Stimulated activated CD8-positive, alpha-beta memory T cell treated with anti-CD3 and anti-CD28 coated beads, Interleukin-2, amount 100 ng/mL, for 48 hours (primary cell): ENCODE results near the gene CTXN2.

Source experiments
- DNase-seq, 2 donors: peaks; one replicate each; pipeline ENCODE4 v3.0.0-alpha.2; 2020; ENCODE audit warnings: low read depth in 2 of 2

Gene CTXN2

DNA sequence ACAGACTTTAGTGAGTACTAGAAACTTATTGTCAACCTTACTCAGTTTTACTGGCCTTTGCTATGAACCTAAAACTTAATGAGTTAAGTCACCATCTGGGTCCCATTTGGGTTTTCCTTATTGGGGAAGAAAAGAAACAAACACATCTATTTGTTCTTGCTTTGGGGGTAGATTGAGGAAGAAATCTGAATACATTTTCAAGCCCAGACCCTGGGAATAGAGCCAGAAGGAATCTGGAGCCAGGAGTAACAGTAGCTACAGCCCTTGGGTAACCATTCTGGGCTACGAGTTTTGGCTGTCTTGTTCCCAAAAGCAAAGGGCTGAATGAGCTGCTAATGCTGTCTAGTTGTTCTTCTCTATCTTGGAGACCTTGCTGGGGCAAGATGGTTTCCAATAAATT, 31.2 kb downstream of the CTXN2 start:
- no peak for DNase-seq

DNA sequence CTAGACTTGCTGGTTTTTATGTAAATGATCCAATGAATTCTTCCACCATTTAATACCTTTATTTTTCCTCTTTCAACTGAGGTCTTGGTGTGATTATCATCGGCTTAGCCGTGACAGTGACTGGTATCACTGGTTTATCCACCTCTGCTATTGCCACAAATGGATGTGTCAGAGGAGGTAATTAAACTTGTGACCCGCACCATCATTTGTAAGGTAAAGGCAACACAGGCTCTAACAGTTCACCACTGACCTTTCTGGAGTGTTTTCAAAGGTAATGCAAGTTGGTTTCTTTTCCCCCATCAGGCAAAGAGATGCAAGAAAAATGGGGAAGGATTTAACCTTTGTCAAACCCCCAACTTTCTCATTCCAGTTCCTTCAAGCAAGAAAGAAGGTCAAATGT, 34.3 kb downstream of the CTXN2 start:
- DNase-seq, result no peak

DNA sequence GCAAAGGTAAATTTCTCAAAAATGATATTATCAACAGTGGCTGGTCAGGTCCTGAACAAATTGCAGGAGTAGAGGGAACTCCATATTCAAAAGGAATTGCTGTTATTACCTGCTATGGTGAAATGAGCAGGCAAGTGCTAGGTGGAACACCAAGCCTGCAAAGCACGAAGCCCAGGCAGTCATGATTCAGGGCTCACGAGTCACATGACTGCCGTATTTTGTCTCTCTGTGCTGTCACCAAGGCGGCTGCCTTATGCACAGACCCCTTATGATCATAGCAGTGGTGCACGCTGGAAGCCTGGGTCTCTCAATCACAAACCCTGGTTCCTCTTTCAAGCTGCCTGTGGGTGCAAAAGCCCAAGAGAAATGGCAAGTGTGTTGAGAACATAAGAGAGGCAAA, 39.0 kb downstream of the CTXN2 start:
- no peak for DNase-seq

DNA sequence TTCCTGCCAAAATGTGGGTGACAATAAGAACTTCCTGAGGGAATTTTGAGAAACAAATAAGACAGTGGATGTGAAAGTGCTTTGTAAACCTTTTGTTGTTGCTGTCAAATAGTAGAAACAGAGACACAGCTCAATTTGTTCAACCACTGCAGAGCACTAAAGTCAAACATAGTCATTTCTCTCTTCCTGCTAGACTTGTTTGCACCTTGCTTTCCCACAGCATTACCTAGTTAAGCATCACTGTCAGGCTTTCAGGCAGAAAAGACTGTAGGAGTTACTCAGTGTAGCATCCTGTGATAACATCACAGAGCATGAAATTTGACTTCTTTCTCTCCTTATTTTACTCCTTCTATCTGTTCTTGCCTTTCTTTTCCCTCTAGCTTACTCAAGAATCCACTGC, 41.8 kb downstream of the CTXN2 start:
- no peak for DNase-seq

GRCh38 chr15:48239334-48239733, 47.9 kb downstream of the CTXN2 start:
- no peak for DNase-seq

GRCh38 chr15:48242015-48242414, 50.5 kb downstream of the CTXN2 start:
- no peak for DNase-seq

GRCh38 chr15:48242535-48242934, 51.1 kb downstream of the CTXN2 start:
- no peak for DNase-seq

DNA sequence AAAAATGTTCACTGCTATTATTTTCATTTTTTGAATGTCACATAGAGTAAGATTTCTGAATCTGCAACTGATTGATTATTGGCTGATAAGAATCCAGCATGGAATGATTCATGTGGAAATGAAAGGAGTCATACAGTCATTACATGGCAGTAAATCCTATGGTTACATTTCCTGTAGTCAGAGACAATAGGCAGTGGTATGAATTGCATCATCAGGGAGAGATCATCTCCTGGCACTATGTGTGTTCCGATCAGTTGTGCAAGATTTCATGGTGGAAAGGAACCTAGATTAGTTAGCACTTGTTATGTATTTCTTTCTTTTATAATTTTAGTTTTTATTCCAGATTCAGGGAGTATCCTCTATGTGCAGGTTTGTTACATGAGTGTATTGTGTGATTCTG, 53.5 kb downstream of the CTXN2 start:
- no peak for DNase-seq

- no peak for DNase-seq
Observed at GRCh38 chr15:48248414-48248813, 56.9 kb downstream of the CTXN2 start.

DNA sequence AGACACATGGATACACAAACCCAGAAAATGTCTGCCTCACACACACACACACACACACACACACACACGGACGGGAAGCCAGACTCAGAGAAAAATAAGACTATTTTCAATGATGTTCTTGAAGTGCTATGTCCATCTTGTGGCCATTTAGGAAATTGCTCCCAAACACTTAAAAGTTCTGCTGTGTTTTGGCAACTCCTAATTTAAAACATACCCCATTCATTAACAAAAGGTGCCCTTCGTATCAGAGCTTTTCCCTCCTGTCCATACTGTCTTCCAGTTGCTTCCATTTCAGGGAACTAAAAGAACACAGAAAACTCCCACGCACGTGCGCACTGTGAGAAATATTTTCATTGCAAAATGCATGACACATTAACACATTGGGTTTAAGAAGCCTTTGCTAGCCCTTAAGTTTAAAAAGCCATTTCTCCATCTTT, 59.2 kb downstream of the CTXN2 start:
- no peak for DNase-seq

- no peak for DNase-seq
Observed at GRCh38 chr15:48253172-48253571, 61.7 kb downstream of the CTXN2 start.
